SU-DHL-6 (cell line): Measurements from ENCODE around the gene IZUMO4.

Experiments used
- H2AFZ ChIP-seq: fragments of 200-600 bp; sonication (generic); 2 replicates; pipeline ENCODE4 v1.6.1; 2014; ENCODE audit warnings: low read depth, mild to moderate bottlenecking, moderate library complexity, mixed read lengths, antibody characterized with exemption, low read length; ENCODE audit not compliant: severe bottlenecking
- H3F3A ChIP-seq: fragments of 200-600 bp; shearing (Covaris generic); 2 replicates; pipeline ENCODE4 v1.6.0; 2016; ENCODE audit warnings: antibody characterized with exemption, mild to moderate bottlenecking; ENCODE audit not compliant: insufficient read depth
- H3K27ac ChIP-seq: fragments of 200-600 bp; sonication (generic); 2 replicates; pipeline ENCODE4 v1.5.1; 2016; ENCODE audit warnings: low read depth, mild to moderate bottlenecking, low read length, moderate library complexity, mixed read lengths
- H3K27me3 ChIP-seq: fragments of 200-600 bp; sonication (generic), shearing (Covaris generic); 2 replicates; pipeline ENCODE4 v1.6.0; 2014; ENCODE audit warnings: mild to moderate bottlenecking, low read length
- H3K36me3 ChIP-seq: fragments of 200-600 bp; sonication (generic); 2 replicates; pipeline ENCODE4 v1.6.1; 2014; ENCODE audit warnings: mild to moderate bottlenecking, low read length, mixed read lengths
- H3K4me2 ChIP-seq: fragments of 300-600, 200-600 bp; shearing (Covaris generic), sonication (generic); 2 replicates; pipeline ENCODE4 v1.6.0; 2014; ENCODE audit warnings: low read length, low read depth, mild to moderate bottlenecking; ENCODE audit not compliant: poor library complexity, severe bottlenecking
- H3K4me3 ChIP-seq: fragments of 200-600 bp; sonication (generic); 2 replicates; pipeline ENCODE4 v1.5.1; 2014; ENCODE audit warnings: antibody characterized with exemption, low read length, mild to moderate bottlenecking, mixed read lengths; ENCODE audit not compliant: insufficient read depth, poor library complexity, severe bottlenecking
- H3K79me2 ChIP-seq: fragments of 200-600 bp; sonication (generic); 2 replicates; pipeline ENCODE4 v1.6.1; 2014; ENCODE audit warnings: mild to moderate bottlenecking, low read length, moderate library complexity; ENCODE audit not compliant: insufficient read depth
- H3K9ac ChIP-seq: fragments of 200-600 bp; sonication (generic); 2 replicates; pipeline ENCODE4 v1.7.0; 2014; ENCODE audit warnings: mild to moderate bottlenecking, low read length
- H3K9me2 ChIP-seq: fragments of 200-600 bp; sonication (generic); replicated peaks from 2 replicates; pipeline ENCODE4 v1.6.1; 2014; ENCODE audit warnings: low read length; ENCODE audit not compliant: insufficient read depth
- H3K9me3 ChIP-seq: fragments of 200-600 bp; sonication (generic); 2 replicates; pipeline ENCODE4 v1.6.1; 2014; ENCODE audit warnings: low read length, mixed read lengths; ENCODE audit not compliant: insufficient read depth
- H4K20me1 ChIP-seq: fragments of 200-600 bp; sonication (generic); 2 replicates; pipeline ENCODE4 v1.6.1; 2014; ENCODE audit warnings: low read depth, mild to moderate bottlenecking, antibody characterized with exemption, low read length, moderate library complexity, mixed read lengths
- EZH2phosphoT487 ChIP-seq: fragments of 200-600 bp; sonication (generic), shearing (Covaris generic); conservative IDR thresholded peaks from 2 replicates; pipeline ENCODE4 v1.6.1; 2018; ENCODE audit warnings: mild to moderate bottlenecking, antibody characterized with exemption, low read length, moderate library complexity, mixed read lengths
- TF ChIP-seq, protein P1 (sequence below): fragments of 200-600 bp; sonication (generic); IDR thresholded peaks from one replicate; pipeline ENCODE4 v1.5.1; 2017; ENCODE audit warnings: antibody characterized with exemption, mild to moderate bottlenecking, low read length, moderate library complexity; ENCODE audit not compliant: insufficient read depth, poor library complexity, severe bottlenecking

IZUMO4 gene

DNA sequence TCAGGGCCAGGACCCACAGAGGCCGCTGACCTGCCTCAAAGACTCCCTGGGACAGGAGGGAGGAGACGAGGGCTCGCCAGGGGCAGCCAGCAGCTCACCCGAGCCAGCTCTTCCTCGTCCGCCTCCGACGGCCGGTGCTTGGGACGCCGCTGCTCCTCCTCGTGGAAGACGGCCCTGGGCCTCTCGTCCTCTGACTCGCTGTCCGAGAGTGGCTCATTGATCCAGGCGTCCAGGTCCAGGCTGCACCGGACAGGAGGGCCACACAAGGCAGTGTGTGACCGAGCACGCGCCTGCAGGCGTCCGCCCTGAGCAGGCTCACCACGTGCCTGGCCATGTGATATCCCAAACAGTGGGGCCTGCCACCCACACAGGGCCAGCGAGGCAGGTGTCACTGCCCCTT lies 19.8 kb downstream of the IZUMO4 start:
- no peaks in the 10 kb centered on the region for H3K36me3 ChIP-seq
- no peak for TF ChIP-seq EZH2phosphoT487
- TF ChIP-seq, protein P1, sequence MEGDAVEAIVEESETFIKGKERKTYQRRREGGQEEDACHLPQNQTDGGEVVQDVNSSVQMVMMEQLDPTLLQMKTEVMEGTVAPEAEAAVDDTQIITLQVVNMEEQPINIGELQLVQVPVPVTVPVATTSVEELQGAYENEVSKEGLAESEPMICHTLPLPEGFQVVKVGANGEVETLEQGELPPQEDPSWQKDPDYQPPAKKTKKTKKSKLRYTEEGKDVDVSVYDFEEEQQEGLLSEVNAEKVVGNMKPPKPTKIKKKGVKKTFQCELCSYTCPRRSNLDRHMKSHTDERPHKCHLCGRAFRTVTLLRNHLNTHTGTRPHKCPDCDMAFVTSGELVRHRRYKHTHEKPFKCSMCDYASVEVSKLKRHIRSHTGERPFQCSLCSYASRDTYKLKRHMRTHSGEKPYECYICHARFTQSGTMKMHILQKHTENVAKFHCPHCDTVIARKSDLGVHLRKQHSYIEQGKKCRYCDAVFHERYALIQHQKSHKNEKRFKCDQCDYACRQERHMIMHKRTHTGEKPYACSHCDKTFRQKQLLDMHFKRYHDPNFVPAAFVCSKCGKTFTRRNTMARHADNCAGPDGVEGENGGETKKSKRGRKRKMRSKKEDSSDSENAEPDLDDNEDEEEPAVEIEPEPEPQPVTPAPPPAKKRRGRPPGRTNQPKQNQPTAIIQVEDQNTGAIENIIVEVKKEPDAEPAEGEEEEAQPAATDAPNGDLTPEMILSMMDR = no peak

GRCh38 chr19:2117215-2117960 lies 20.7 kb downstream of the IZUMO4 start:
- no peak overlapping the region for H3K9ac ChIP-seq
- H3K9me2 ChIP-seq = no peaks in the 10 kb centered on the region
- no peaks in the 10 kb centered on the region for H3K27me3 ChIP-seq
- H3K4me3 ChIP-seq = no peak overlapping the region
- no peaks in the 10 kb centered on the region for H3F3A ChIP-seq
- H3K79me2 ChIP-seq = no peaks in the 10 kb centered on the region
- H3K9me3 ChIP-seq = no peaks in the 10 kb centered on the region
- no peaks in the 10 kb centered on the region for H3K36me3 ChIP-seq
- H3K27ac ChIP-seq = no peak overlapping the region
- H2AFZ ChIP-seq = no peak overlapping the region
- H3K4me2 ChIP-seq = no peak overlapping the region
- TF ChIP-seq, protein P1 = no peak
- no peak for TF ChIP-seq EZH2phosphoT487
- H4K20me1 ChIP-seq = no peaks in the 10 kb centered on the region

More for the DNA sequence above, 19.8 kb downstream of the IZUMO4 start:
- no peaks in the 10 kb centered on the region for H4K20me1 ChIP-seq
- H3K27ac ChIP-seq = no peak overlapping the region
- no peaks in the 10 kb centered on the region for H3K27me3 ChIP-seq
- H3K4me3 ChIP-seq = no peak overlapping the region
- H3K4me2 ChIP-seq = no peak overlapping the region
- H3K79me2 ChIP-seq = no peaks in the 10 kb centered on the region
- H3K9me3 ChIP-seq = no peaks in the 10 kb centered on the region
- no peaks in the 10 kb centered on the region for H3K9me2 ChIP-seq
- H2AFZ ChIP-seq = no peak overlapping the region
- H3F3A ChIP-seq = no peaks in the 10 kb centered on the region
- H3K9ac ChIP-seq = no peak overlapping the region

DNA sequence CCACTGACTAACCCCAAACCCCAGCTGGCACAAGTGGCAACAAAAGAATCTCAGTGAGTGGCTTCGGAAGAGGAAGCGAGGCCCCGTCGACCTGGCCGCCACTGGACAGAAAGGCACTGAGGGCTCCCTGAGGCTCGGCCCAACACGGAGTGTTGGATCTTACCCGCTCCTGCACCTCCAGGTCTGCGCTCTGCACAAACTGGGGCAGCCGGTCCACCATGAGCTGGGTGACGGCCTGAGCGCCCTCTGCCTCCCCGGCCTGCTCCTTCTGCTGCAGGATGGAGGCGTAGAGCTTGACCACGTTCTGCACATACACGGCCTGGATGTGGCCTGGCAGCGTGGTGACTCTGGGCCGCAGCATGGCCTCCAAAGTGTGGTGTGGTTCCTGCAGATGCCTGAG lies 21.7 kb downstream of the IZUMO4 start:
- H3K36me3 ChIP-seq = no peaks in the 10 kb centered on the region
- no peak overlapping the region for H2AFZ ChIP-seq
- H3F3A ChIP-seq = no peaks in the 10 kb centered on the region

More for the DNA sequence above, 21.7 kb downstream of the IZUMO4 start:
- Histone ChIP-seq H3K9me3 (no peaks in the 10 kb centered on the region), H3K4me3 (no peak overlapping the region), H3K27ac (no peak overlapping the region), H3K4me2 (no peak overlapping the region), H3K9ac (no peak overlapping the region), H3K9me2 (no peaks in the 10 kb centered on the region), H3K79me2 (no peaks in the 10 kb centered on the region), H4K20me1 (no peaks in the 10 kb centered on the region), H3K27me3 (no peaks in the 10 kb centered on the region)
- TF ChIP-seq EZH2phosphoT487 = no peak
- TF ChIP-seq, protein P1 = no peak
